CD4-positive, alpha-beta T cell treated with Interleukin-15 for 1 hour (primary cell): ENCODE measurements around the gene LIN28B.

ENCODE experiments used
- DNase-seq: peaks from one replicate; pipeline ENCODE4 v3.0.0-alpha.2; 2020

LIN28B gene

DNA sequence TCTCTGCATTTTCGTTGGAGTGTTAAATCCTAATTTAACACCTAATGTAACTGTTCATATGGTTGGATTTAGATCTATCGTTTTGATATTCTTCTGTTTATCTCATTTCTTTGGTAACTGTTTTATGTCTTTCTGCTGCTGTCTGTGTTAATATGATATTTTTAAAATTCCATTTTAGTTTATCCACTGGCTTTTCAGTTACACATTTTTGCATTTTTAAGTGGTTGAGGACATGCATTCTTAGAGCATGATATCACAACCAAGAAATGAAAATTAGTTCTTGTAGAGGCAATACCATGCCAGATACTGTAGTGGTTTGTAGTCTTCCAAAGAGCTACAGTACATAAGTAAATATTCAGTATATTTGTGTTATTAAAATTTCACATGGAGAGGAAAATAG lies 58.6 kb downstream of the LIN28B start:
- no peak for DNase-seq

DNA sequence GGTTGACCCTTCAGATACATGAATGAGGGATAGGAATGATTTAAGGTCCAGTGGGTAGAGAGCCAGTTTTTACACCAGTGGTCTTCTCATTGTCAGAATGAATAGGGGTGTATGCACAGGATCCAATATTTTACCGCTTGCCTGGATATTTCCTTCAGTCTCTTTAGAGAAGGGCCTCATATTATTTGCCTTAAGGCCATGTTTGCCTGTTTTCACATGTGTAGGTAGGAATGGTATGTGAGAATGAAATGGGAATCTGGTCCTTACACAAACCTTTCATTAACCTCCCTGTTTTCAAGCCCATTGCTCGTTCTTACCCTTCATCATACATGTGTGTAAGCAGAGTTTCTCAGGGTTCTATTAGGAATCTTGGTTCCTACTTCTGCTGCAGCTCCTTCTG lies 62.4 kb downstream of the LIN28B start:
- no peak for DNase-seq

DNA sequence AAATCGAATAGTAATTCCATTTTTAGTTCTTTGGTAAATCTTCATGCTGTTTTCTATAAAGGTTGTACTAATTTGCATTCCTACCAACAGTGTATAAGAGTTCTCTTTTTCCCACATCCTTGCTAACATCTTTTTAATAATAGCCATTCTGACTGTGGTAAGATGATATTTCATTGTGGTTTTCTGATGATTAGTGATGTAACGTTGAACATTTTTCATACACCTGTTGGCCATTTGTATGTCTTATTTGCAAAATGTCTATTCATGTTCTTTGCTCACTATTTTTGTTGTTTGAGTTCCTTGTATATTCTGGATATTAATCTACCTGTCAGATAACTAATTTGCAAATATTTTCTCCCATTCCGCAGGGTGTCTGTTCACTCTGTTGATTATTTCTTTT lies 64.5 kb downstream of the LIN28B start:
- DNase-seq: no peak

- no peak for DNase-seq
These were observed 65.5 kb downstream of the LIN28B start for GRCh38 chr6:105022416-105022815.

DNA sequence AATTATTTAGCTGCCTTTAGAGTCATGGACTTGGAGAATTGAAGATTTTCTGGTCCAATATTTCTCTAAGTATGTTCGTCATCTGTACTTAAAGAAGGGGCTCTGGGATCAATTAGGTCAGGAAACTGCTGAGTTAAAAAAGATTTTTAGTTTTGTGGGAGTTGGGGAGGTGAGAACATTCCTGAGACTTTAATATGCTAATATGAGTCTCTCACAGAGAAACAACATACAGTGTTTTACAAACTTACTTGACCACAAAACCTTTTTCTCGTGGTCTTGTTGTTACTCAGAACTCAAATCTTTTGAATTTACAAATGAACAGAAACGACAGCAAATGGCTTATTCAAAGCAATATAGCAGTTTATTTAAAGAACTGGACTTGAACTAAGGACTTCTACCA lies 67.9 kb downstream of the LIN28B start:
- no peak for DNase-seq

DNA sequence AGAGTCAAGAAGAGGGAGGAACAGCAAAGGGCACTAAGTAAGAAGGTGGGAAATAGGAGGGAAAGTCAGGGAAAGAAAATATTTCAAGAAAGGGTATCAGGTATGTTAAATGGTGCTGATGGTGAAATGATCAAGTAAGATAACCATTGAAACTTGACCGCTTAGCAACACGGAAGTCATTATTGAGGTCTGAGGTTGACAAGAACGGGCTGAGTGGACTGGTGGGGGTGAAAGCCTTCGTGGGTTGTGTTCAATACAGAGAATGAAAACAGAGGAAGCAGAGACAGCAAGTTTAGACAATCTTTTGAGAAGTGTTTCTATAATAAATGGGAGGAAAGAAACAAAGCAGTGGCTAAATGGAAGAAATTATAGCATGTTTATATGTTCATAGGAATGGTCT lies 72.0 kb downstream of the LIN28B start:
- no peak for DNase-seq

GRCh38 chr6:105029581-105029980 lies 72.7 kb downstream of the LIN28B start:
- no peak for DNase-seq

DNA sequence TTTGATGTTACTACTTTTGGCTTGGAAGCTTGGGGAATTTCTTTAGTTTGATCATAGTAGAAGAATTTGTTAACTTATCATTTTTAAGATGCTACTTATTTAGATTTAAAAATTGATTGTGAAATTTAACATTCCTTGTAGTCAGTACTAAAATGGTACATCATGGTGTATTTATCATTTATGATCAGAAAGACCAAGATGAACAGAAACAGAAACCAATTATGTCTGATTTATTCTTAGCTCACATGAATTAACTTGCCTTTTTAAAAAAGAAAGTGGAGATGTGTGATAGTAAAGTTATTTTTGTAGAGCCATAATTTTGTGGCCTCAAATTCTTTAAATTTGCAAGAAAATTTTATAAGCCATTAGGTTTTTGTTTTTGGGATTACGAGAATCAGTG lies 77.6 kb downstream of the LIN28B start:
- DNase-seq: no peak

GRCh38 chr6:105035299-105035698 lies 78.4 kb downstream of the LIN28B start:
- no peak for DNase-seq

GRCh38 chr6:105036351-105036750 lies 79.4 kb downstream of the LIN28B start:
- no peak for DNase-seq

DNA sequence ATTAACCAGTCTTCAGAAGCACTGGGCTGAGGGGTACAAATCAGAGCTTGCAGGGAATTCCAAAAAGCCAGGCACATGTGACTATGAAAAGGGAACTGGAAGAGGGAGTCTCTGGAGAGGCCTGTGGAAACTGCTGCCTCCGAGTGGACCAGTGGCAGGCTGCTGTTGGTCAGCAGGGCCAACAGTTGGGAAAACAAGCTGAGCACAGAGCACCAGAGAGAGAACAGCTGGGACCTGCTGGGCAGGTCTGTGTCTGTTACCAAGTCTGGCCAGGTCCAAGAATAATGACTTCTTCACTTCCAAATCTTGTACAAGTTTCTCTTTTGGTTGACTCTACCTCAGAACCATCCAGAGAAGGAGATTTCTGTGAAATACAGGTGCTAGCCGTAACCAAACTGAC lies 81.4 kb downstream of the LIN28B start:
- no peak for DNase-seq

DNA sequence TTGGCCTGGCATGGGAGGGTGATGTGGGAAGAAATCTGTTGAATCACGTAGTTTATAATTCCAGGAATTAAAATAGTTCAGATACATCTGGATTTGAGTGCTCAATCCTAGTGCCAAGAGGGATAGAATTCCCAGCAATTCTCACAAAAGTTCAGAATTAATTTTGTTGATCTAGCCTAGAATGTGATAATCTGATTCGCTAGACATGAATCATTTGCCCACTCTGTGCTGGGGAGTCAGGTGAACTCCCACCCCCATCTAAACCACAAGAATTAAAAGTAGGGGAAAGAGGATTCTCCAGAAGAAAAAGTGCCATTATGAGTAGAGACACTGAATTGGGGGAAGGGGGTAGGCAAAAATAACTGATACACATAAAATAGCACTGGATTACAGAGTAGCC lies 85.0 kb downstream of the LIN28B start:
- no peak for DNase-seq

- DNase-seq: no peak
These were observed 85.7 kb downstream of the LIN28B start for GRCh38 chr6:105042648-105043047.

DNA sequence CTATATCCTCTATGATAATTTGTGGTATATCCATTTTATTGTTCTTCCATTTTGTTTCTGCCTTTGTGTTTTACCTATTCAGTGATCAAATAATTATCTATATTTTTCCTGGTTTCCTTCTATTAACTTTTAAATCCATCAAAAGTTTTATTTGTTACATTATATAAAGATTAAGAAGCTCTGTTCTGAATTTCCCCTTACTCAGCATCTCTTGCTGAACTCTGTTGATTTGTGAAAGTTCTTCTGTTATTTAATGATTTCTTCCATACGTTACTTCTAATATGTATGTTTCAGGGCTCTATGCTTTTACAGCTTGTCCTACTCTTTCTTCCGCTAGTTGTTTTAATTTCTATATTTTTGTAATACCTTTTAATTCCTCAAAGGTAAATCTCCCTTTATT lies 87.1 kb downstream of the LIN28B start:
- DNase-seq: no peak

DNA sequence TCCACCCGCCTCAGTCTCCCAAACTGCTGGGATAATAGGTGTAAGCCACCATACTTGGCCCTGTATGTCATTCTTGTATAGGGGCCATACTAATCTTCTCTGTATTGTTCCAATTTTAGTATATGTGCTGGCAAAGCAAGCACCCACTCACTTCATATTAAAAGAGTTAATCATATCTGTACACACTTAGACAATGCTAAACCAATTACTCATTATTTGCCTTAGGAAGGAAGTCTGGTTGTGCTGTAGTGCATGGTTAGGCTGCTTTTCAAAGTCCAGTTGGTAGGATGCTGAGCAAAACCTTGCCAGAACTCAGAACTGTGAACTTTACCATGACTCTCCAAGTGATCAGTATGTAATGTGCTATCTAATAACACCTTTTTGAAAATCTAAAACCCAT lies 88.6 kb downstream of the LIN28B start:
- DNase-seq: no peak

- DNase-seq: no peak
These were observed 95.1 kb downstream of the LIN28B start for GRCh38 chr6:105051941-105052471.

DNA sequence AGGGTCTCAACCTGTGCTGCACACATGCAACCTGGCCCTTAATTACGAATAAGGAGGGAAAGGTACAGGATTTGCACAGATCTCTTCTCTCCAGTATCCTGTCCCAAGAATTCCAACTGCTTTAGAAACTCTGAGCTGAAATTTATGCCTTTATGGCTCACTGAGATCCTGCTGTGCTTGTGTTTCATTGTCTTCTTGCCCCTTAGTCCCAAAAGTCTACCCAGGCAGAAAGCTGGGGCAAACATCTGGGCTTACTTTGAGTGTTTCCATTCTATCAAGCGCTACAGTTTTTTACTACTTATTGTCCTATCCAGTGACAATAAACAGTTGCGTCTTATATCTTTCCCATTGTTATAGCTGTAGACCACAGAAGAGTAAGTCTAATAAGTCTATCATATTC lies 99.7 kb downstream of the LIN28B start:
- DNase-seq: no peak

GRCh38 chr6:105057160-105057559 lies 100.3 kb downstream of the LIN28B start:
- no peak for DNase-seq

DNA sequence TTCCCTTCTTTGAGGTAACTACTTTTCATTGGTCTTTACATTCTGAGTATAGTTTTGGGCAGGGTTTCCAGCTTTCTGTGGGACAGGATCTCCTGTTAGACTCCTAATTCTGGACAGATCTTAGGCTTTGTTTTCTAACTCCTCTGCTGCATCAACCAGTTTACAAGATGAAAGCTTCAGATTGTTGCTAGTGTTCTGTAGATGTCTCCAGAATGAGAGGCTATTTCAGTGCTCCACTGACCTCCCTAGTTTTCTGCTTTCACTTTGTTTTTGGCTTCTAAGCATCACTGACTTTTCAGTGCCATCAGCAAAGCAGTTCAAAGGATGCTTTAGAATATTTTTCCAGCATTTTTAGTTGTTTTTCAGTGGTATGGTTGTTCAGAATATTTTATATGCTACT lies 101.4 kb downstream of the LIN28B start:
- DNase-seq: no peak

GRCh38 chr6:105058846-105059245 lies 101.9 kb downstream of the LIN28B start:
- DNase-seq: no peak

DNA sequence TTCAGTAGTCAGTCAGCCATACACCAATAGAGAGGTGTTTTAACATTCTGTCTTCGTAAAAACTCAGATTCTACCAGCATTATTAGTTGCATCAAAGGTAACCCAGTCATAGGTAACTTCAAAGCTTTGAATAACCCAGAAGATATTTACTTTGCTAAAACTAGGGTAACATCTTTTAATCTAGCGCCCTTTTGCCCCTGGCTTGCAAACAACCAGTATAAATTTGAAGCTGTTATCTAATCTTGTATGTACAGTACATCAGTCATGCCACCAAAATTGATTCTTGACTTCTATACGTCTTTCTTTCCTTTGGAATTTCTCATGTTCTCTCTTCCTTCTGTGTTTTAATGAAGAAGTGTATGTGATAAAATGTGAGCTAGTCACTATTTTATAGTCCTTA lies 109.3 kb downstream of the LIN28B start:
- no peak for DNase-seq

- DNase-seq: no peak
These were observed 109.9 kb downstream of the LIN28B start for GRCh38 chr6:105066836-105067235.

GRCh38 chr6:105067329-105067728 lies 110.4 kb downstream of the LIN28B start:
- DNase-seq: no peak

GRCh38 chr6:105068407-105068806 lies 111.5 kb downstream of the LIN28B start:
- DNase-seq: no peak

DNA sequence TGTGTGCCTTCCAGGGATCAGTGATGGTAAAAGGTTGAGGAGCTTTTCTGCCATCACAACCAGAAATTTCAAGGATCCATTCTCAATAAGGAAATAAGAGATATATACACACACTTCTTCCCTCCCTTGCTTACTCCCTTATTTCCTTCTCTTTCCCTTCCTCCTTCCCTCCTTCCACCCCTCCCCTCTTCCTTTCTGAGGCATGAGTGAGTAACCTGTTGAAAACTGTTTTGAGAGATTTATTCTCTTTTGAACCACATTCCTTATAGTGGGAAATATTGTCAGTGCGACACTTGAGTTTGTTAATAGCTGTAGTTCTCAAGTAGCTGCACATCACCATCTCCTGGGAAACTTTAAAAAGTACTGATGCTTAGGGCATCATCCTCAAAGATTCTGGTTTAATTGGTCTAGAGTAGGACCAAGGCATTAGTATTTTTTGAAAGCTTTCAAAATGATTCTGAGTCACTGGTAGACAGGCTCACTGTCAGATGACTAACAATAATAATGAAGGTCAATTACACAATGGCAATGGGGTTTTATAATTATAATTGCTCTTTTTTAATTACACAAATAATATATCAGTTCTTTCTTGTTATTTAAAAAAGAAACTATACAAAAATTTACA lies 113.0 kb downstream of the LIN28B start:
- no peak for DNase-seq

DNA sequence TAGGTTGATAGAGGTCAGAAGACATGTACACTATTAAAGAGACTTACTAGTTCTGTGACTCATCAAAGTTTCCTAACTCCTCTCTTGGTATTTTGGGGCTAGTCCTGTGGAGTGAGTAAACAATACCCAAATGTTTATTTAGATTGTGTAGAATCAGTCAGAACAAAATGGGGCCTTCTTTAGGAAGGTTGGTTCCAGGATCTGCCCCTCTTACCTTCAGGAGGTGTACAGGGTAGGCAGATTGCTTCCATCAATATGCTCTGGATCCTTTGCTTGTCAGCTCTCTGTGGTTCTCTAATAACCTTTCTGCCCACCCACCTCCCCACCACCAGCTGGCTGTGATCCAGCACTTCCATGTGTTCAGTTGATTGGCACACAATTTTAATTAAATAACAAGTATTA lies 115.9 kb downstream of the LIN28B start:
- DNase-seq: no peak
